H1 (cell line): ENCODE data around the gene CDK5R1. TPM values are rescaled to one million over a fixed set of nuclear protein-coding genes. Genes with fewer than 3 reads are reported as not detected.

ENCODE experiments used
- ATF2 ChIP-seq: IDR thresholded peaks from 2 replicates; pipeline ENCODE4 v1.6.1; 2012; ENCODE audit warnings: low read length, inconsistent platforms
- EP300 ChIP-seq, 2 experiments: IDR thresholded peaks; 1 replicate in 1 of 2; 2 replicates in 1 of 2; pipeline ENCODE4 v1.6.1; 2011 to 2012; ENCODE audit warnings: low read depth in 2 of 2, low read length in 2 of 2, mild to moderate bottlenecking in 2 of 2, borderline replicate concordance in 1 of 2, inconsistent platforms in 1 of 2, moderate library complexity in 1 of 2
- KDM4A ChIP-seq: IDR thresholded peaks from one replicate; pipeline ENCODE4 v1.7.1; 2012; ENCODE audit warnings: low read depth, mild to moderate bottlenecking, moderate library complexity, low read length, inconsistent platforms; ENCODE audit not compliant: severe bottlenecking
- POU5F1 ChIP-seq: IDR thresholded peaks from 2 replicates; pipeline ENCODE4 v1.6.1; 2011; ENCODE audit warnings: low read depth, mild to moderate bottlenecking, low read length, moderate library complexity
- TEAD4 ChIP-seq: IDR thresholded peaks from 2 replicates; pipeline ENCODE4 v1.6.1; 2012; ENCODE audit warnings: low read depth, low read length, inconsistent platforms, mixed read lengths
- polyA plus RNA-seq, 7 experiments: library from polyadenylated mRNA; depleted of rRNA in 3 of 7; stranded (reverse) in 5 of 7; unstranded in 2 of 7; fragments of >200 nt in 5 of 7; fragments of 200-250 nt in 2 of 7; gene quantifications; 1 replicate in 5 of 7; 2 replicates in 1 of 7; 4 replicates in 1 of 7; pipeline versions ENCODE4 v1.2.1 to v1.2.3, GENCODE V29; 2011 to 2013; ENCODE audit warnings: missing spikeins in 2 of 7, mixed read lengths in 2 of 7
- total RNA-seq: library from RNA; stranded (reverse); fragmentation: NEBNext Ultra II Directional; extraction: Animal tissue kit (Norgen Biotek cat#: 25700); gene quantifications from 2 replicates; pipeline ENCODE4 v1.2.1, GENCODE V29; 2021
- TF ChIP-seq, protein P1 (sequence below): IDR thresholded peaks from 2 replicates; pipeline ENCODE4 v1.6.1; 2012; ENCODE audit warnings: inconsistent platforms

CDK5R1 gene
- total and polyA plus RNA-seq, 2 of the 8 experiments (the other 6 are each of a cell fraction or from before 2014, with no cell fraction given): 2.7 to 9.9 TPM

DNA sequence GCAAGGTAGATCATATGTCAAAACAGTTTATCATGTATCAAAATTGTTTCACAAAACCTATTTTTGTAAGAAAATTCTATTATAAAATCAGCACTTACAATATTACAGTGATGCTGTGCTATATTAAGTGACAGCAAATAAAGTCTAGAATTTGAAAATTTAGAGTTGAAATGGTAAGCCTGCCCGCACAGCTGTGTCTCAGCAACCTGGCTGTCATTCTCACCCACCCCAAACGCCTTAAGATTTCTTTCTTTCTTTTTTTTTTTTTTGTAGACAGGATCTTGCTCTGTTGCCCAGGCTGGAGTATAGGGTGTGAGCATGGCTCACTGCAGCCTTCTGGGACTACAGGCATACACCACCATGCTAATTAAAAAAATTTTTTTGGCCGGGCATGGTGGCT, 26.8 kb downstream of the CDK5R1 start (continued):
- no peak for TF ChIP-seq EP300 (IDR thresholded peaks at IDR 0.05; ENCODE audit: borderline replicate concordance in 1 of 2, low read depth in 2 of 2, low read length in 2 of 2)
- TF ChIP-seq KDM4A: no peak
- TF ChIP-seq POU5F1: no peak
- no peak for TF ChIP-seq ATF2
- TF ChIP-seq TEAD4: no peak
- TF ChIP-seq, protein P1, sequence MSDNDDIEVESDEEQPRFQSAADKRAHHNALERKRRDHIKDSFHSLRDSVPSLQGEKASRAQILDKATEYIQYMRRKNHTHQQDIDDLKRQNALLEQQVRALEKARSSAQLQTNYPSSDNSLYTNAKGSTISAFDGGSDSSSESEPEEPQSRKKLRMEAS: no peak
- TF ChIP-seq, all 59 proteins: peak for 0
